Epithelial cell of prostate (primary cell): ENCODE results near the gene NOSTRIN.
"Not testable (repeated sequence)": the region's sequence is repeated elsewhere in the genome, so short reads cannot be mapped to it uniquely, and the experiment has no call there.

Experiments
- DNase-seq: peaks from one replicate; pipeline ENCODE4 v3.0.0-alpha.2; 2011; ENCODE audit warnings: low read depth, low spot score
- H3K27ac ChIP-seq: fragments of 450-650 bp; 2 replicates; pipeline ENCODE4 v1.5.1; 2017; ENCODE audit warnings: mild to moderate bottlenecking

NOSTRIN gene

GRCh38 chr2:168787782-168788376, 14.6 kb upstream of the NOSTRIN start:
- DNase-seq, result no peak
- H3K27ac ChIP-seq, result no peak overlapping the region

- H3K27ac ChIP-seq, result no peak overlapping the region
- no peak for DNase-seq
Measured at GRCh38 chr2:168789776-168790175, 12.7 kb upstream of the NOSTRIN start.

- no peak for DNase-seq
- no peak overlapping the region for H3K27ac ChIP-seq
Measured at GRCh38 chr2:168790226-168790902, 12.1 kb upstream of the NOSTRIN start.

- not testable (repeated sequence) for DNase-seq, H3K27ac ChIP-seq
Measured at GRCh38 chr2:168791140-168791539, 11.3 kb upstream of the NOSTRIN start.

- H3K27ac ChIP-seq, result no peak overlapping the region
- DNase-seq, result no peak
Measured at GRCh38 chr2:168793596-168793995, 8.8 kb upstream of the NOSTRIN start.

GRCh38 chr2:168794968-168795367, 7.5 kb upstream of the NOSTRIN start:
- H3K27ac ChIP-seq, result no peak overlapping the region
- no peak for DNase-seq

GRCh38 chr2:168796090-168796577, 6.3 kb upstream of the NOSTRIN start:
- H3K27ac ChIP-seq, result no peak overlapping the region
- no peak for DNase-seq

GRCh38 chr2:168796583-168797285, 5.7 kb upstream of the NOSTRIN start:
- no peak overlapping the region for H3K27ac ChIP-seq

GRCh38 chr2:168797286-168797655, 5.2 kb upstream of the NOSTRIN start:
- DNase-seq, result no peak
- H3K27ac ChIP-seq, result no peak overlapping the region

More at GRCh38 chr2:168796583-168797285, 5.7 kb upstream of the NOSTRIN start:
- DNase-seq, result no peak

- no peak for DNase-seq
- H3K27ac ChIP-seq, result no peak overlapping the region
Measured at GRCh38 chr2:168798076-168798887, 4.2 kb upstream of the NOSTRIN start.

- no peak overlapping the region for H3K27ac ChIP-seq
- DNase-seq, result no peak
Measured at GRCh38 chr2:168798888-168799410, 3.5 kb upstream of the NOSTRIN start.

- H3K27ac ChIP-seq, result no peak overlapping the region
- DNase-seq, result no peak
Measured at GRCh38 chr2:168801471-168801870, 966 bp upstream of the NOSTRIN start.

- peak overlapping the region; percentile 9 for H3K27ac ChIP-seq
Measured at GRCh38 chr2:168802859-168803725, 655 bp downstream of the NOSTRIN start.

GRCh38 chr2:168804214-168804613, 1.8 kb downstream of the NOSTRIN start:
- H3K27ac ChIP-seq, result no peak overlapping the region
- DNase-seq, result no peak

More at GRCh38 chr2:168802859-168803725, 655 bp downstream of the NOSTRIN start:
- no peak for DNase-seq

- H3K27ac ChIP-seq, result no peak overlapping the region
- no peak for DNase-seq
Measured at GRCh38 chr2:168805615-168806014, 3.2 kb downstream of the NOSTRIN start.

- H3K27ac ChIP-seq, result no peak overlapping the region
- DNase-seq, result no peak
Measured at GRCh38 chr2:168809537-168809936, 7.1 kb downstream of the NOSTRIN start.

- no peak for DNase-seq
- no peak overlapping the region for H3K27ac ChIP-seq
Measured at GRCh38 chr2:168810235-168810634, 7.8 kb downstream of the NOSTRIN start.

- no peak for DNase-seq
- H3K27ac ChIP-seq, result no peak overlapping the region
Measured at GRCh38 chr2:168811696-168812095, 9.3 kb downstream of the NOSTRIN start.

GRCh38 chr2:168814046-168814445, 11.6 kb downstream of the NOSTRIN start:
- no peak overlapping the region for H3K27ac ChIP-seq
- no peak for DNase-seq
